Measurements from ENCODE around the gene WIF1.
A peak's percentile ranks its signal among the peaks of the same experiment; 100 is the strongest.

WIF1 gene, protein sequence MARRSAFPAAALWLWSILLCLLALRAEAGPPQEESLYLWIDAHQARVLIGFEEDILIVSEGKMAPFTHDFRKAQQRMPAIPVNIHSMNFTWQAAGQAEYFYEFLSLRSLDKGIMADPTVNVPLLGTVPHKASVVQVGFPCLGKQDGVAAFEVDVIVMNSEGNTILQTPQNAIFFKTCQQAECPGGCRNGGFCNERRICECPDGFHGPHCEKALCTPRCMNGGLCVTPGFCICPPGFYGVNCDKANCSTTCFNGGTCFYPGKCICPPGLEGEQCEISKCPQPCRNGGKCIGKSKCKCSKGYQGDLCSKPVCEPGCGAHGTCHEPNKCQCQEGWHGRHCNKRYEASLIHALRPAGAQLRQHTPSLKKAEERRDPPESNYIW

DNA sequence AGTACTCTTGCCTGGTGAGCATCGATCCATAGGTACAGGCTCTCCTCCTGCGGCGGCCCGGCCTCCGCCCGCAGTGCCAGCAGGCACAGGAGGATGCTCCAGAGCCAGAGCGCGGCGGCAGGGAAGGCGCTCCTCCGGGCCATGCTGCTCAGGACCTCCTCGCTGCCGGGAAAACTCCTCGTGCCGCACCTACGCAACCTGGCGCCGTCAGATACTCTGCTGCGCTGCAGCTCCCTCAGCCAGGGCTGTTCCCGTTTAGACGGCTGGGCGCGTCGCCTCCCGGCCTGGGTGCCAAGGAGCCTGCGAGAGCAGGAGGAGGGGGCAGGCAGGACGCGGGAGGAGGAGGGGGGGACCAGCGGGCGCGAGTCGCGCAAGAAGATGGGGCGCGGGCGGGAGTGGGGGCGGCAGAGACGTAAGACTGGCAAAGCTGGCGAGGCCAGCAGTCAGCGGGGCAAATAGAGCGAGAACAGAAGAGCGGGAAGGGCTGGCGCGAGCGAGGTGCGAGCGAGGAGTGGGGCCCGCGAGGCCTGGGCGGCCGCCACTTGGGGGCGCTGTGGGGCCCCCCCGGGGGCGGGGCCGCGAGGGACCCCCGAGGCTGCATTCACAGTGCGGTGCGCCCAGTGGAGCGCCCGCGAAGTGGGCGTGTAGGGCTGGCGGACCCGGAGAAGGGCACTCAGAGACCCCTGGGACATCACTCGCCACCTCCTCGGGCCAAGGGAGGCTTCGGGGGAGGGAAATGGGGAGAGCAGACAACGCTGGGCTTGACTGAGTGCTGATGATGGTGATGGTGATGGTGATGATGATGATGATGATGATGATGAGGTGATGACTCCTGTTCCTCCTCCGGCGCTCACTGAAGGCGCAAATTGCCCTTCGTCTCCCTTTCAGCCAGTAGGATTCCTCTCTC, at the start of gene WIF1:
Gene WIF1 (minus strand): TSS at position 257 of the 907 bp plus-strand sequence. CDS start 114 bp downstream, at position 143.
- DNase-seq, result peak; percentile 8

DNA sequence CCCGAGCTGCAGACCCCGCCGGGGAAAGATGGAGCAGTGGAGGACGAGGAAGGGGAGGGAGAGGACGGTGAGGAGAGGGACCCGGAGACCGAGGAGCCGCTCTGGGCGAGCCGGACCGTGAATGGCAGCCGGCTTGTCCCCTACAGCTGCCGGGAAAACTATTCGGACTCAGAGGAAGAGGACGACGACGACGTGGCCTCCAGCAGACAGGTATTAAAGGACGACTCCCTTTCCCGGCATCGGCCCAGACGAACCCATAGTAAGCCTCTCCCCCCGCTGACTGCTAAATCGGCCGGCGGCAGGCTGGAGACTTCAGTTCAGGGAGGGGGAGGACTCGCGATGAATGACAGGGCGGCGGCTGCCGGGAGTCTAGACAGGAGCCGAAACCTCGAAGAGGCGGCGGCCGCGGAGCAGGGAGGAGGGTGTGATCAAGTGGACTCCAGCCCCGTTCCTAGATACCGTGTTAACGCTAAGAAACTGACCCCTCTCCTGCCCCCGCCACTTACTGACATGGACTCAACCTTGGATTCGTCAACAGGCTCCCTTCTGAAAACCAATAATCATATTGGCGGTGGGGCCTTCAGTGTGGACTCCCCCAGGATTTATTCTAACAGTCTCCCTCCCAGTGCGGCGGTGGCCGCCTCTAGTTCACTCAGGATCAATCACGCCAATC, 49.2 kb upstream of the WIF1 start:
- peak; percentile 44 for DNase-seq

DNA sequence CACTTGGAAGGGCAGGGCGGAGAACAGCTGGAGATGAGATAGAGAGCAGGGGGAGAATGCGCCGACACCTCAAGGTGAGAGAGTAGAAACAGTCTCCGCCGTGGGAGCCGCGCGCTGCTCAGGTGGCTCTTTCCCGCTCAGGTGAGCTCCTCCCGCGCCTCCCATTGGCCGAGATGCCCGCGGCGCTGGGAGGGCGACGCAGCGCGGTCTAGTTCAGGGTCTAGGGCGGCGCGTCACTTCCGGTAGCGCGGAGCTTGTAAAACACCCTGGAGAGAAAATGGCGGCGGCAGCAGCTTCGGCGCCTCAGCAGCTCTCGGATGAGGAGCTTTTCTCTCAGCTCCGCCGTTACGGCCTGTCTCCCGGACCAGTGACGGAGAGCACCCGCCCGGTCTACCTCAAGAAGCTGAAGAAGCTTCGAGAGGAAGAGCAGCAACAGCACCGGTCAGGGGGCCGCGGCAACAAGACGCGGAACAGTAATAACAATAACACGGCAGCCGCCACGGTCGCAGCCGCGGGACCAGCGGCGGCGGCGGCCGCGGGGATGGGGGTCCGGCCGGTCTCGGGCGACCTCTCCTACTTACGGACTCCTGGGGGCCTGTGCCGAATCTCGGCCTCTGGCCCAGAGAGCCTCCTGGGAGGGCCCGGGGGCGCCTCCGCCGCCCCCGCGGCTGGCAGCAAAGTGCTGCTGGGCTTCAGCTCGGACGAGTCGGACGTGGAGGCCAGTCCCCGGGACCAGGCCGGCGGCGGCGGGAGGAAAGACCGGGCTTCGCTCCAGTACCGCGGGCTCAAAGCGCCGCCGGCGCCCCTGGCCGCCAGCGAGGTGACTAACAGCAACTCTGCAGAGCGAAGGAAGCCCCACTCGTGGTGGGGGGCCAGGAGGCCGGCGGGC, 48.5 kb upstream of the WIF1 start, which contains the start of gene LEMD3:
Gene LEMD3 (plus strand): TSS at position 264 of the 889 bp plus-strand sequence. CDS start 14 bp downstream, at position 278.
- peak; percentile 87 for DNase-seq

DNA sequence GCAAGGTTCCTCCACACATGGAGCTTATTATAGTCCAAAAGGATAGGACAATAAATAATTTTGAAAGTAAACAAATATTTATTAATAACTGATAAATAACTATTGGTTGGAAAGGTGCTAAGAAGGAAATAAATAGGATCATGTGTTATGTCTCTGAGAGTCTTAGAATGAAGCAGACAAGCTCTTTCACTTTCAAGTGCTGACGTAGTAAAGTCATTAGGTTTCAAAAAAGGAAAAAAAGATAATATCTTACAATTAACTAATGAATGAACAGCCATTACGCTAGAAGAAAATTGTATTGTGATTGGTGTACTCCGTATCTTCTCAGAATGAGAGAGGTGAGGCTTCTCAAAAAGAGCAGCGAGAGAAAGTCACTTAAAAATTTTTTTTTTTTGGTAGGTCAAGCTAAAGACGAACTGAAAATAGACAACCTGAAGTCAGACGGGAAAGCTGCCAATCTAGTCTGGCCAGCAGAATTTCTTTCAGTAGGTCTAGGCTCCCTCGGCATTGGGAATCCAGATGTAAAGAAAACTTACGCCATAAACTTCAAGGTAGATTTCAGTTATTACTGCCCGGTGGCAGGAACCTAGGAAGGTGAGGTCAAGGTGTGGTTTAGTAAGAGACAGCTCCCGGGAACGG, 47.7 kb upstream of the WIF1 start:
- no peak for DNase-seq

DNA sequence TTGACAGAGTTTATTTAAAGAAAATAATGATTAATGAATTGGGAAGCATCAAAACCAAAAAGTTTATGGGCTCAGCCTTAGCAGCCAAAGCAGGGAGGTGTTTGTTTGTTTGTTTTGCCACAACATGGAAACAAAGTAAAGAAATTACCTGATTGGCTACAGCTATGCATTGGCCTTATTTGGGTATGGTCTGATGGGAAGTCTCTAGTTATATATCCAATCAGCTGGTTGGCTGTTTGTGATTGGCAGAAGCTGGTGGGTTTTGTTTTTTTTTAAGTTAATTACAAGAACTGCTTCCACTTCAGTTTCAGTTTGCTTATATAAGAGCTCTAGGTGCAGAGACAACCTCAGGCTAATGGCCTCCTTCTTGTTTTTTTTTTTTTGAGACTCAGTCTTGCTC, 43.7 kb upstream of the WIF1 start:
- DNase-seq, result no peak

DNA sequence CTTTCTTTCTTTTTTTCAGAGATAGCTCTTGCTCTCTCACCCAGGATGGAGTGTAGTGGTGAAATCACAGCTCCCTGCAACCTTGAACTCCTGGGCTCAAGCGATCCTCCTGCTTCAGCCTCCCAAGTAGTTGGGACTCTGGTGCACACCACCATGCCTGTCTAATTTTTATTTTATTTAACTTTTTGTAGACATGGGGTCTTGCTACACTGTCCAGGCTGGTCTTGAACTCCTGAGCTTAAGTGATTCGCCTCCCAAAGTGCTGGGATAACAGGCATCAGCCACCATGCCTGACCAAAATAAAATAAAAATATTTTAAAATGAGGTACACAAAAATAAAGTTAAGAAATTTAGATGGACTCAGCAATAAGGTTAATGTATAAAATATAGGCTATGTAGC, 43.1 kb upstream of the WIF1 start:
- DNase-seq, result no peak

DNA sequence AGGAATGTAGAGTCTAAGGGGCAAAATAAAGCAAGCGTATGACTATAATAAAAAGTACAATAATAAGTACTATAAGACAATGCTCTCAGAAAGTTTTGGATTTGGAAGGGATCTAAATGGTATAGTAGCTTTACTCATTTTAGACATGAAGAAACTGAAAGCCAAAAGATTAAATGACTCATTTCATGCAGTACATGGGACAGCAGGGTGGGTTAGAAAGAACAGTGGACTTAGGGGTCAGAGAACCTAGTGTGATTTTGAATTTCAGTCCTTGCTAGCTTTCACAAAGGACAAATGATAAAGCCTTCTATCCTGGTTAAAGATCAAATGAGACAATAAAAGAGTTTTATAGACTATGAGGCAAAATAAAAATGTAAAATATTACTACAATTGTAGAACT, 41.5 kb upstream of the WIF1 start:
- no peak for DNase-seq

DNA sequence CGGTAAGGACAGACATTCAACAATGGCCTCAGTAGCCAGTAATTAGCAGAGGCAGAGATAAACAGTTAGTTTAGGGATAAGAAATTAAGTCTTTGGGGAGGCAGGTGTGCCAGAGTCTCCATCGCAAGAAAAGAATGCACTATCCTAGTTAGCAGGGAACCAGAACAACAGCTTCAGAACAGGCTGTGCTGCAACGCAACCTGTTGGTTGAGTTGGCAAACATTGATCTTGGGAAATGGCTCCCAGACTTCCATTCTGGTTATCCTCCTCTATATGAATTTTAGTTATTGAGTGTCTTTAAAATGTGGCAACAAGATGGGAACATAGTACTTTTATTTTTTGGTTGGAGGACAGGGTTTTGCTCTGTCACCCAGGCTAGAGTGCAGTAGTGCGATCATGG, 36.0 kb upstream of the WIF1 start:
- no peak for DNase-seq

DNA sequence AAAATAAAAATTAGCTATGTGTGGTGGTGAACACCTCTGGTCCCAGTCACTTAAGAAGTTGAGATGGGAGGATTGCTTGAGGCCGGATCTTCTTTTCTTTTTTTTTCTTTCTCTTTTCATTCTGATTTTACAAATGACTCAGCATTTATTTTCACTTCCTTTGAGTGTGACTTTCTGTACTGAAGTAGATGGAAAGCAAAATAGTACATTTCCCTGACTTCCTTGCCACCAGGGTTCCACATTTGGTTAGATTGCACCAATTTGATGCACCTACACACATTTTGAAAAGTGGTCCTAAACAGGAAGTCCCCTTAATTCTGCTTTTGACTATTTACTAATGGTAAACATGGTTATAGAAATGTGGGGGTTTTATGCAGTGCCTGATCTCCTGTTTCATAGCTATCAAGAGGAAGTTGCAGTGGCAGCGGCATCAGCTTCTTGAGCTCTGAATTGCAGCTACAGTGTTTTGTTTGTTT, 35.3 kb upstream of the WIF1 start:
- no peak for DNase-seq

DNA sequence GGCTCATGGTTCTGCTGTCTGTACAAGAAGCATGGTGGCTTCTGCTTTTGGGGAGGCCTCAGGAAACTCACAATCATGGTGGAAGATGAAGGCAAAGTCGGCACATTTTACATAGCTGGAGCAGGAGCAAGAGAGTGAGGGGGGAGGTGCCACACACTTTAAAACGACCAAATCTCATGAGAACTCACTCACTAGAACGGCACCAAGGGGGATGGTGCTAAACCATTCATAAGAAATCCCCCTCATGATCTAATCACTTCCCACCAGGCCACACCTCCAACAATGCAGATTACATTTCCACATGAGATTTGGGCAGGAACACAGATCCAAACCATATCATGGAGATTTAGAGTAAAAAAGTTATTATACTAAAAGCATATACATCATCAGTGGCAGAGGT, 34.7 kb upstream of the WIF1 start:
- no peak for DNase-seq

DNA sequence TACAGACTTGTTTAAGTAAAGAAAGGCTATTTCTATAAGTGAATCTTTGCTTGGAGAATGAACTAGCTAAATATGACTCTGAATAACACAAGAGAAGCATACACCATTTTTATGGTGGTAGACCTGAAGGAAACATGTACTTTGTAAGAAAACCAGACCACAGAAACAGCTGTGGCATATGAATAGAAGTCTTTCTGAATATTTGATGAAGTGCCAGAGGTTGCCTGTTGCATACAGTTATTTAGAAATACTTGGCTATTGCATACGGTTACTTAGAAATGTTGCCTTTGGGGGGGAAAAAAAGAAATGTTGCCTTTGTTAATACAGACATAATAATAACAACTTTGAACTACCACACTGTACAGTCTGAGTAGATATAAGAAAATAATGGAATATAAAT, 31.5 kb upstream of the WIF1 start:
- DNase-seq, result peak; percentile 20

DNA sequence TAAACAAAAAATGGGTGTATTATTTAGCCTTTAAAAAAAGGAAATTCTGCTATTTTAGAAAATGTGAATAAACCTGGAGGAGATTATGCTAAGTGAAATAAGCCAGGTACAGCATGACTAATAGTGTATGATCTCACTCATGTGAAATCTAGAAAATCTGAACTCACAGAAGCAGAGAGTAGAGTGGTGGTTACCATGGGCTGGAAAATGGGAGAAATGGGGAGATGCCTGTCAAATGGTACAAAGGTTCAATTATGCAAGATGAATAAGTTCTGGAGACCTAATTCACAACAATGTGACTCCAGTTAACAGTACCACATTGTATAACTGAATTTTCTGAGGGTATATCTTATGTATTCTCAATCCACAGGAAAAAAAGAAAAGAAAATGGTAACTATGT, 30.9 kb upstream of the WIF1 start:
- no peak for DNase-seq

DNA sequence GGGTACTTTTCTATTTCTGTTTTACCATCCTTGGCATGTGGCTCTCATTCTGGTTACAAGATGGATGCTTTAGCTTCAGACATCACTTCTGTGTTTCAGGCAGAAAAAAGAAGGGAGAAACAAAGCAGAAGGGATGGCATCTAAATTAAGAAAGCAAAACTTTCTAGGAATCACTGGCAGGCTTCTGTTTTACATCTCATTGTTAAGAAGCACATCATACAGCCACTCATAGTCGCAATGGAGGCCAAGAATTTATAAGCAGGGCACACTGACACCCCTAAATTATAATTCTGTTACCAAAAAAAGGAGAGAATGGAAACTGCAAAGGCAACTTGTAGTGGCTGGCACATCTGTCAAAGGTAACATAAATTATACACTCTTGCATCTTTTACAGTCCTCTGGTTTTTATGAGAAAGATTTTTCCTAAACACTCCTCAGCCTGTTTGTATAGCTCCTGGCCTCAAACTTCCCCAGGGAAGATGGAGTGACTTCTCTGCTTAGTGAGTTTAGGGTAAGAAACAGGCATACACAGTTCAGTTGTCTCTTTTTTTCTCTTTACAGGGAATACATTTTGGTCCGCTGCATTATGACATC, 26.3 kb upstream of the WIF1 start:
- DNase-seq, result no peak

DNA sequence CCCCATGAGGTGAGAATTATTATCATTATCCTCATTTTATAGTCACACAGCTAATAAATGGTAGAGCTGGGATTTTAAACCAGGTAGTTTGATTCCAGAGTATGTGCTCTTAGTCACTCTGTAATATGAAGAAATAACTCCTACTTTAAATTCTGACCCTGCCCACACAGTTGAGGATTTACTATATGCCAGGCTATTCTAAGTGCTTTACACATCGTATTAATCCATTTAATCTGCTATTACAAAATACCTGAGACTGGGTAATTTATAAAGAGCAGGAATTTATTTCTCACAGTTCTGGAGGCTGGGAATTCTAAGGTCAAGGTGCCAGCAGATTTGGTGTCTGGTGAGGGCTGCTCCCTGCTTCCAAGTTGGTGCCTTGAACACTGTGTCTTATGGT, 19.6 kb upstream of the WIF1 start:
- DNase-seq, result no peak

DNA sequence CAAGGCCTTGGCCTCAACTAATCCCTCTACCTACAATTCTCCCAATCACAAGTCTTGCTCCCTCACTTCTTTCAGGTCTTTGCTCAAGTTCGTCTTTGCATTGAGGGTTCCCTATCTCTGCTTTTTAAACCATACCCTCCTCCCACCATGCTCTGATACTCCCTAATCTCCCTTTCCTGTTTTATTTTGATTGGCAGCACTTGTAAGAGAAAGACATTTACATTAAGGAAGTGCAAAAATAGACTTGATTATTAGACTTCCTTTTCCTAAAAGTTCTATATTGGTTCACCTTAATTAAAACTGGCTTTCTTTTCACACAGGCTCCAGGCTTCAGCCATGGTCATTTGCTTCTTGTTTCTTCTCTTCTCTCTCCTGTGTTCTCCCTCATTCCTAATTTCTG, 18.3 kb upstream of the WIF1 start:
- no peak for DNase-seq

DNA sequence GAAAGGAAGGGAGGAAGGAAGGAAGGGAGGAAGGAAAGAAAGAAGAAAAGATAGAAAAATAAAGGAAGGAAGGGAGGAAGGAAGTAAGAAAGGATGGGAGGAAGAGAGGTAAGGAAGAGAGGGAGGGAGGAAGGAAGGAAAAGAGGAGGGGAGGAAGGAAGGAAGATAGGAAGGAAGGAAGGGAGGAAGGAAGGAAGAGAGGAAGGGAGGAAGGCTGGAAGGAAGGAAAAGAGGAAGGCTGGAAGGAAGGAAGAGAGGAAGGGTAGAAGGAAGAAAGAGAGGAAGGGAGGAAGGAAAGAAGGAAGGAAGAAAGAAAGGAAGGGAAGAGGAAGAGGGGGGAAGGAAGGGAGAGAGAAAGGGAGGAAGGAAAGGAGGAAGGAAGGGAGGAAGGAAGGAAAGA, 12.8 kb upstream of the WIF1 start:
- no peak for DNase-seq

DNA sequence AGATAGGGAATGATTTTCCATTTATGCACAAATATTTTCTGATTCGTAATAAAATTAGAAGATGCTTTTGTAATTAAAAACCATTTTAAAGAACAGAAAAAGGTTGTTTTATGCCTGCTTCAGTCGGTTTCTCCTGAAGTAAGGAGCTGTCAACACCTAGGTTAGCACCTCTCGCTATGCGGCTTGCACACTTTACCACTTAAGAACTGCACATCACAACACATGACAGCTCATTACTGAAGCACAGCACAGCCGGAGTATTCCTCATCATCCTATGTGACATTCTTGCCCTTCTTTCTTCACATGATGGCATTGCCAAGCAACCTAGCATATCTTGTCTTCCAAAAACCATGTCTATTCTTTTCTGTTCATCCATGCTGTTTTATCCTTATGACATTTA, 5.4 kb upstream of the WIF1 start:
- DNase-seq, result no peak

DNA sequence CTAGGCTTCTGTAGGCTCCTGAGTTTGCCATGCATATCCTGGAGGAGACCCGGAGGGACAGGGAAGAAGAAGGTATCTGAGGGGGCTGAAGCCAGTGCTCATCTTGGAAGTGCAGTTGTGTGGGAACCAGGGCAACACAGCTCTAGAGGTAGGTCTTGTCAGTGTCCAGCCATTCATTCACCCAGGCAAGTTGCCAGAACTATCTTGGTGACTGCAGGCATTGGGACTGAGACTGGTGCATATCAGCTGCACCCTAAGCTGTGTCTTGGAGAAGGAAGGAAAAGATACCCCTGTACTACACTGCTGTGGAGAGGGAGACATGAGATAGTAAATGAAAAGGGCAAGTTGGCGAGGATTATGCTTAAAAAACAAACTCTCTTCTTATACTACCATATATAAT, 4.9 kb upstream of the WIF1 start:
- no peak for DNase-seq

DNA sequence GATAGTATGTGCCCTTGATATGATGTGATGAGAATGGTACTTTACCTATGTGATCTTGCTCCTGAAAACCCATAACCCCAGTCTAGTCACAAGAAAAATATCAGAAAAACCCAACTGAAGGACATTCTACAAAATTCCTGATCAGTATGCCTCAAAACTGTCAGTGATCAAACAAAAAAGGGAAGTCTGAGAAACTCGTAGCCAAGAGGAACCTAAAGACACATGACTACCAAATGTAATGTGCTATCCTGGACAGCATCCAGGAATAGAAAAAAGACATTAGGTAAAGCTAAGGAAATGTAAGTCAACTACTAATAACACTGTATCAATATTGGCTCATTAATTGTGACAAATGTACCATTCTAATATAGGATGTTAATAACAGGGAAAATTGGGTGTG, 4.1 kb upstream of the WIF1 start:
- no peak for DNase-seq

DNA sequence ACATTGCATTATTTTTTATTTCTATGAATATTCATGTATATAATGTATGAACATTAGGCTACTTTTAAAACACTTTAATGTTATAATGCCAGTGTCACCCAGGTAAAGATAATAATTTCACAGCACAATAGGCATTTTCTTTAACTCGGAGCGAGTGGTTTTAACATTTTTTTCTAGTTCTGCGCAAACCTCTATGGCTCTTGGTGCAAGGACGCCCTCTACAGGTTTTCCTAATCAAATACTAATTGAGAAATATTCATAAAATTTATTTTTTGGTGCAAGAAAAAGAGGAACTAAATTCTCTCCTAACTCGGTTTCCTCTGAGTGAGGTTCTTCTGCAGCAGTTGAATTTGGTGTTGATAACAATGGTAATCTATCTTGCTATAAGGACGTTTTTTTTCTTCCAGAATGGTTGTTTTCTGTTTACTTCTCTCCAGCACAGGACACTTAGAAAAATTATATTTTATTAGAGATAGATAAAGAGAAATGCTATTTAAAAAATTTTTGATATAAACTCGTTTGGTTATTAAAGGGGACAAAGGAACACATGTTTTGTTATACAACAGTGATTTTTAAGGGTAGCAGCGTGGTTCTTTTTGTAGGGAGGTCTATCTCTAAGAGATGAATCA, 2.4 kb upstream of the WIF1 start:
- peak; percentile 32 for DNase-seq

DNA sequence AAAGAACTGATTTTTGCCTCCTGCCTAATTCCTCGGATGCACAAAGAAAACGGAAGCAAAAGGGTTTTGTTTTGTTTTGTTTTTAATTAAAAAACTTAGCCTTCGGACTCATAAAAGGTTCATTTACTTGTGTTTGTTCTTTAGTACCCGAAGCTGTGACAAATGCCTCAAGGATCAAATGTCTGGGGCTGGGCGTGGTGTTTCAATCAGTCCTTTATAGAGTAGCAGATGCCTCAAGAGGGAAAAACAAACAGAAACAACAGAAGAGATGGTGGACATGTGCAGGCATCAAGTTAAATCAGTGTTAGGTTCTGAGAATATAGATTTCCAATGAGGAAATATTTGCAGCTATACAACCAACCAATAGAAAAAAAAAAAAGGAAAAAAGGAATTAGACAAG, 1.6 kb upstream of the WIF1 start:
- DNase-seq, result no peak
